Endometrial microvascular endothelial cells (primary cell): ENCODE data around the gene UQCRHL. TPM values are rescaled to one million over a fixed set of nuclear protein-coding genes. Genes with fewer than 3 reads are reported as not detected.
"Not testable (repeated sequence)": the region's sequence is repeated elsewhere in the genome, so short reads cannot be mapped to it uniquely, and the experiment has no call there.

Experiments
- in situ Hi-C: cut with HindIII; loops from 2 replicates; pipeline ENCODE4 v1.10.0; 2017; ENCODE audit warnings: low sequenced_read_pairs, low pct_unique_long_range_greater_than_20kb; ENCODE audit errors: inconsistent ontology term
- total RNA-seq: library from RNA; depleted of rRNA; stranded (reverse); fragments of >200 nt; gene quantifications from one replicate; pipeline ENCODE4 v1.2.3, GENCODE V29; 2015; ENCODE audit errors: inconsistent ontology term

The UQCRHL gene
- 2.5 TPM for total RNA-seq

DNA sequence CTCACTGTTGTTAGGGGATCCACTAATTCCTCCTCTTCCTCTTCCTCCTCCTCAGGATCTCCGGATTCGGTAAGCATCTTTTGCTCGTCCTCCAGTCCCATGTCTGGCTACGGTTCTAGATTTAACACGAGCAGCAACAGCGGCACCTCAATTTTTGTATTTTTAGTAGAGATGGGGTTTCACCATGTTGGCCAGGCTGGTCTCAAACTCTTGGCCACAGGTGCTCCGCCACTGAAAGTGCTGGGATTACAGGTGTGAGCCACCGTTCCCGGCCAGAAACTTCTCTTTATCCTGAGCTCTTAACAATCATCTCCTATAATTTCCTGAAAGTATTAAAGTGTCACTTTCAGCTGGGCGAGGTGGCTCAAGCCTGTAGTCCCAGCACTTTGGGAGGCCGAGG is at the start of gene UQCRHL:
Gene UQCRHL (minus strand): TSS at position 101 of the 400 bp plus-strand sequence. CDS start 0 bp downstream, at position 101.
- in situ Hi-C loops = not testable (repeated sequence)

DNA sequence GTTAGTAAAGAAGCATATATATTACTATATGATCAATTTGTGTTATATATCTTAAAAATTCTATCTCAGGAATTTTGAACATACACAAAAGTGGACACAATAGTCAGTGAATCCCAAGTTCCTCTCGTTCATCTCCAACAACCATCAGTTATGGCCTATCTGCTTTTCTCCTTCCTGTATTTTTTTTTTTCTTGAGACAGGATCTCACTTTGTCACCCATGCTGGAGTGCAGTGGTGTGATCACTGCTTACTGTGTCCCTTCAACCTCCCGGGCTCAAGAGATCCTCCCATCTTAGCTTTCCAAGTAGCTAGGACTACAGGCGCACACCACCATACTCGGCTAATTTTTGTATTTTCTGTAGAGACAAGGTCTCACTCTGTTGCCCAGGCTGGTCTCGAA is 49.4 kb upstream of the UQCRHL start:
- in situ Hi-C loops = no loop called here

DNA sequence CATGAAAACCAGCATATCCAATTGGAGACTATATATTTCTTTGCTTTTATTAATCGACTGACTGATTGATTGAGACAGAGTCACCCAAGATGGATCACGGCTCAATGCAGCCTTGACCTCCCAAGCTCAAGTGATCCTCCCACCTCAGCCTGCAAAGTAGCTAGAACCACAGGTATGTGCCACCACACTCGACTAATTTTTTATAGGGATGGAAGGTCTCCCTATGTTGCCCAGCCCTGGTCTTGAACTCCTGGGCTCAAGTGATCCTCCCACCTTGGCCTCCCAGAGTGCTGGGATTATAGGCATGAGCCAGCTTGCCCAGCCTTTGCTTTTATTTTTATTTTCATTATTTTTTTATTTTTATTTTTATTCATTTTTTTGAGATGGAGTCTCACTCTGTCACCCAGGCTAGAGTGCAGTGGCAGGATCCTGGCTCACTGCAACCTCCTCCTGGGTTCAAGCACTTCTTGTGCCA is 45.4 kb upstream of the UQCRHL start:
- in situ Hi-C loops = no loop called here

GRCh38 chr1:15852036-15852827 is 44.8 kb upstream of the UQCRHL start:
- in situ Hi-C loops = no loop called here

- in situ Hi-C loops = no loop called here
Observed at GRCh38 chr1:15851210-15852035, 44.0 kb upstream of the UQCRHL start.

DNA sequence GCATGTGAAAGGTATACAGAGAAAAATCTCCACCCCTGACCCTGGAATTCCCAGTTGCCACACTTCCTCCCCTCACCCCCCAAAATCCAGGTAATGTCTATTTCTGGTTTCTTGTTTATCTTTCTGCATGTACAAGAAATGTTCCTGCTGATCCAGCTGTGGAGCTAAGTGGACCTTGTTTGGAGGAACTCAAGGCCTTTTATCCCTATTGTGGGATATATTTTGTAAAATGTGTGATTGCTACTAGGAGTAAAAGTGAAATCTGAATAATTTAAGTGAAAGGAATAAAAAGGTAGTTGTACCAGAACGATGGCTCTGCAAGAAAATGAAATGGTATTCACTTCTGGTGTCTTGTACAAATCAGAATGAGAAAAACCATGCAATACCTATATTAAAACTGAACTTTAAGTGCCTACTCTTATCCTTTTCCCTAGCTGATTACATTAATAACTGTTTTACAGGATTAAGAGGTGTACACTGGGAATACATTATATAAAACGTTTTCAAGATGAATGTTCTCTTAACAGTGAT is 43.1 kb upstream of the UQCRHL start:
- in situ Hi-C loops = no loop called here

DNA sequence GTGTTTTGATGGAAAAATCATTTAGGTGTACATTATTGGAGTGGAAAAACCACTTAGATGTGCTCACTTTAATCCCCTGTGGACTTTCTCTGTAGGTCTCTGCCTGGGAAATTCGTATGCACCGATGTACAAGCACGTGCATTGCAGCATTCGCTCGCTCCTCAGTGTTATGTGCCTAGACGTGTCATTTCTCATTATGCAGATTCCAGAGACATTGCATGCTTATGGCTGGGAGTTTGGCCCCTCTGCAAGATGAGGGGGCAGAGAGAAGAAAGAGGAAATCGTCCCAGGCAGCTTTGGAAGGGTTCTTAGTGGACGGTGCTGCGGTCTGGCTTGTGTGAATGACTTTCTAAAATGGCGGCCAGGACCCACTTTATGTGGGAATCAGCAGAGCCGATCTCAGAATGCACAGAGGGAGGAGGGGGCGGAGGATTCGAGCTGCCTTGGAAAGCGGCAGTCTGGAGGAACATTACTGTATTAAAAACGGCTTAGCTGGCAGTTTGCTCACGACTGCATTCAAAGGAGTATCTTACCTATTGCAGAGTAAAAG is 42.4 kb upstream of the UQCRHL start:
- in situ Hi-C loops = no loop called here

DNA sequence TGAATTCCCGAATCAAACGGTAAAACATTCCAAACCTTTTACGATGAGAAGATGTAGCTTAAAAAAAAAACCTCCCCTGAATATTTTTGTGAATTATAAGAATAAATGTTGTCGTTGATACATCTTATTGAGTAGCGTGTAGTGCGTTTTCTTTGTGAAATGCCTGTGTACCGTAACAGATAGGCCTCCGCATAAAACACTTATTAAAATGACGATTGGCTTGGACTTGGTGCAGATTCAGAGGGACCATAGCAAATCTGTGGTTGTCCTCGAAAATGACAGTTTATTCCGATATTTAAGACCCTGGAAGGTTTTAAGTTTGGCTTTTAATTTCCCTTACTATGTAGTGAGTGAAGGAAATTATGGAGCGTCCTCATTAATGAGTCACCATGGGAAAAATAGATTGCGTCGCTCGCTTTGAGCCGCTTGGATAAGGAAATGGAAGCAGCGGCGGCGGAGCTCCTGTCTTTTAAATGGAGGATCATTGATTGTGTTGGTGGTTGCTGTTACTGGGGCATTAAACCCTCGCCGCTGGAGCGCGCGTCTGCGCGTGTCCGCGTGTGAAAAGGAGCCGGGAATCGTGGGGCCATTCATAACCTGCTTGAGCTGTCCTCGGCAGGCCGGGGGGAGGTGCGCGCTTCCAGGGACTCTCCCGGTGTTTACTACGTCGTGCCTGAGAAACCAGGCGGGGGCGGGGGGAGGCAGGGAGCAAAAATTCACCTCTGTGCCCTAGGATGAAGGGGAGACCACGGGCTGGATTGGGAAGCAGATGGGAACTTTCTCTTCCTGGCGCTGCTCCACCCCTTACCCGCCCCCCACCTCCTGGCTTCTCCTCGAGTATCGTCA is 41.7 kb upstream of the UQCRHL start:
- in situ Hi-C loops = no loop called here

GRCh38 chr1:15848143-15848928 is 40.9 kb upstream of the UQCRHL start:
- in situ Hi-C loops = no loop called here

- in situ Hi-C loops = no loop called here
Observed at GRCh38 chr1:15847893-15848142, 40.4 kb upstream of the UQCRHL start.

GRCh38 chr1:15847100-15847892 is 39.8 kb upstream of the UQCRHL start, which contains the start of gene SPEN:
Gene SPEN (plus strand): TSS chr1:15847707. CDS start chr1:15848068, 361 bp downstream.
- in situ Hi-C loops = no loop called here

GRCh38 chr1:15846056-15846455 is 38.6 kb upstream of the UQCRHL start:
- in situ Hi-C loops = not testable (repeated sequence)

- in situ Hi-C loops = no loop called here
Observed at GRCh38 chr1:15843826-15844572, 36.5 kb upstream of the UQCRHL start.

DNA sequence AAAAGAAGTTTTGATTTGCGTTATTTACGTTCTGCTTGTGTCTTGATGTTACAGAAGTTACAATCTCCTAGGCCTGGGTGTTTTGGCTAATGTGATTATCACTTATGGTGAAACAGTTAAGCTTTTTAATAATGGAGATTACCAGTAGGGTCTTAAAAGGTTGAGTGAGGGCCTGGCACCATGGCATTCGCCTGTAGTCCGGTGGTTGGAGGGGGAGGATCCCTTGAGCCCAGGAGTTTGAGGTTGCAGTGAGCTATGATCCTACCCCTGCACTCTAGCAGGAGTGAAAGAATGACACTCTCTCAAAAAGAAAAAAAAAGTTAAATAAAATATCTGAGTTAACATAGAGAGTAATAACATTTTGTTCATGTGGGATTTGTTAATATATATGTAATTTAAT is 31.3 kb upstream of the UQCRHL start:
- in situ Hi-C loops = no loop called here

DNA sequence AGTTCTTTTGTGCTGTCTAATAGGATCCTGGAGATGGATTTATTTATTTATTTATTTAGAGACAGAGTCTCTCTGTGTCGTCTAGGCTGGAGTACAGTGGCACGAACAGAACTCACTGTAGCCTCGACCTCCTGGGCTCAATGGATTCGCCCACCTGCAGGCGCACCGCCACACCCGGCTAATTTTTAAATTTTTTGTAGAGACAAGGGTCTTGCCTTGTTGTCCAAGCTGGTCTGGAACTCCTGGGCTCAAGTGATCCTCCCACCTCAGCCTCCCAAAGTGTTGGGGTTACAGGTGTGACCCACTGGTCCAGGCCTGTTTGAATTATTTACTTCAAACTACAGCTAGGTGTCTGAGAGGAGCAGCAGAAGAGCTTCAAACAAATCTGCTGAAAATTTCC is 30.5 kb upstream of the UQCRHL start:
- in situ Hi-C loops = no loop called here

DNA sequence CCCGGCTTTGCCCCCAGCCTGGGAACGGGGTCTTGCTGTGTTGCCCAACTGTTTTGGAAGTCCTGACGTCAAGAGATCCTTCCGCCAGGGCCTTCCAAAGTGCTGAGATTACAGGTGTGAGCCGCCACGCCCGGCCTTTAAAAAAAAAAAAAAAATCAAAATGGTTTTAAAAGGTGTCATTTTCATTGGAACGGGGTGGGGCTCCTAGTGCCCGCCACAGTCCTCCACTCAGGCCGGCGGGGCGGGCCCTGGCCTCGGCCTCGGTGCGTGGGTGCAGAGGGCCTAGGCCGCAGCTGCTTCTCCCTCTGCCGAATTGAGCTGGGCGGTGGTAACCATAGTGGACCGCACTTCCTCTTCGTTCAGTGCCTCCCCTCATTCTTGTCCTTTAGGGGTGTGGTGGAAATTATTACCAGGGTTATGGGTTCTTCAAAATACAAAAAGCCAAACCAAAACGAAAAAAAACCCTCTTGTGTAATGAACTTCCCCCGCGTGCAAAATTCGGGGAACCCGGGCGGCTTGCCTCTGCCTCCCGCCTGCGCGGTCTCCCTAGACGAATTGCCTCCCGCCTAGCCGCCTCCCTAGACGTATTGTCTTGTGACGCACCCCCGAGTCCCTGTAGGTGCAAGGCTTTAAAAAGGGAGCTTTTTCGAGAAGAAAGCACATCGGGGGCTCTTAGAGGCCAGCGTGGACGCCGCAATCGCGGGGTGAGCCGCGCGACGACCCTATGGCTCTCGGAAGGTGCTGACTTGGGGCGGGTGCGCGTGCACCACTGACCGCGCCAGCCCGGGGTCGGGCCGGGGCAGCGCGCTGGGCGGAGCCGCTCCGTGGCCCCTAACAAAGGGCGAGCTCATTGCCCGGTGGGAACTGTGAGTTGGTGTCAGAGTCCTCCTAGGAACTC is 29.6 kb upstream of the UQCRHL start:
- in situ Hi-C loops = no loop called here
